Skin epidermis (tissue), 12 donors: ENCODE results near the gene PDF.
"Not testable (repeated sequence)": the region's sequence is repeated elsewhere in the genome, so short reads cannot be mapped to it uniquely, and the experiment has no call there.

Experiments
- H3K27ac ChIP-seq, 21 experiments: fragments of 200-600 bp; sonication (generic) in 11 of 21; one replicate each; pipeline ENCODE4 v1.5.0; 2020; ENCODE audit warnings: mild to moderate bottlenecking in 3 of 21, inconsistent platforms in 2 of 21, moderate library complexity in 2 of 21
- H3K4me3 ChIP-seq, 7 experiments: fragments of 200-600 bp; sonication (generic) in 2 of 7; one replicate each; pipeline ENCODE4 v1.5.0; 2020; ENCODE audit warnings: inconsistent platforms in 2 of 7, mild to moderate bottlenecking in 2 of 7, moderate library complexity in 1 of 7

PDF gene

DNA sequence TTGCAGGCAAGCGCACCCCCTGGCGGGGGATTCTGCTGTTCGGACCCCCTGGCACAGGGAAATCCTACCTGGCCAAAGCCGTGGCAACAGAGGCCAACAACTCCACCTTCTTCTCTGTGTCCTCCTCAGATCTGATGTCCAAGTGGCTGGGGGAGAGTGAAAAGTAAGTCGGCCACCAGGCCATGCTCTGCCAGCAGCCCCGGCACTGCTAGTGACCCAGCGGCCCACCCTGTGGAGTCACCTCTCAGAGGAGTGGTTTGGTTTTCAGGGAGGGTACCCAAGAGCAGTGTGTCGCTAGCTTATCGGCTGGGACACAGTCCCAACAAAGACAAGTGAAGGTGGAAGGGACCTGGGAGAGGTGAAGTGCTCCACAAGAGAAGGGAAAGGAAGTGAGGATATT, 11.0 kb downstream of the PDF start:
- H3K4me3 ChIP-seq = no peak overlapping the region
- no peak overlapping the region for H3K27ac ChIP-seq

DNA sequence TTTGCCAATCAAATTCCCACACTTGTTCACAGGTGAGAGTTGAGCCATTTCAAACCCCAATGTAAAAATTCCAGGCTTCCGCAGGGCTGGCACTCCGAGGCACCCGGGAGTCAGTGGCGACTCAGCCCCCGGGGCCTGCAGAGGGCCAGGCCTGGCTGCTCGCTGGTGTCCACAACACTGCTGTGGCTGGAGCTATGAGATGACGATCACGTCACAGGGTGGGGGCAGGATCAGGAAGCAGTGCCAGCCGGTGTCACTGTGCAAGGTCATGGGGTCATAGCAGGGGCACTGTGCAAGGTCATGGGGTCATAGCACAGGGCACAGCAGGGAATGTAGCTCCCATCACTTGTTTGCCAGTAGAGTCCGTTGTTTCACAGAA, 11.5 kb downstream of the PDF start:
- no peak overlapping the region for H3K4me3 ChIP-seq
- no peak overlapping the region for H3K27ac ChIP-seq

DNA sequence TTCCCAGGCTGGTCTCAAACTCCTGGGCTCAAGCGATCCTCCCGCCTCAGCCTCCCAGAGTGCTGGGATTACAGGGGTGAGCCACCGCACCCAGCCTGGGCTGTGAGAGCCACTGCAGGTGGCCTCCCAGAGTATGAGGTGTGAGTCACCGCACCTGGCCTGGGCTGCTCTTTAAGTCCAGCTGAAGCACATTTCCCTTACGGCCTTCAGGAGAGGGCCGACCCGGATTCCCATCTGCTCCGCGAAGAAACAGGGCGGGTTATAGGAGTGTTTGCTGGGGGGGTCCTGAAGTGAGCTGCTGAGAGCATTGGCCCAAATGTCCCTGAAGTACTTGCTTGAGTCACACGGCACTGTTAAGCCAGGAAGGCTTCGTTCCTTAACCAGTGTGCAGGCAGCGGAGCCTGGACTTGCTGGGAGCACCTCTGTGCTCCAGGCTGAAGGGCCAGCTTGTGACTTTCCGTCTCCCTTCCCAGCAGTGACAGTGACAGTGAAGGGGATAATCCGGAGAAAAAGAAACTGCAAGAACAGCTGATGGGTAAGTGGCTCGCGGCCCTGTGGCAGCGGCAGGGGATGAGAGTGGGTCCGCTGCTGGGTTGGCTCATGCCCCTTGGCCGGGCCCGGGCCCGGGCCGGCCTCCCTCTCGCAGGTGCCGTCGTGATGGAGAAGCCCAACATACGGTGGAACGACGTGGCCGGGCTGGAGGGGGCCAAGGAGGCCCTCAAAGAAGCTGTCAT, 12.0 kb downstream of the PDF start:
- no peak overlapping the region for H3K27ac ChIP-seq

GRCh38 chr16:69316595-69317034, 13.8 kb downstream of the PDF start:
- Histone ChIP-seq H3K27ac (no peak overlapping the region), H3K4me3 (no peak overlapping the region)

More for the DNA sequence above, 12.0 kb downstream of the PDF start:
- H3K4me3 ChIP-seq = no peak overlapping the region

DNA sequence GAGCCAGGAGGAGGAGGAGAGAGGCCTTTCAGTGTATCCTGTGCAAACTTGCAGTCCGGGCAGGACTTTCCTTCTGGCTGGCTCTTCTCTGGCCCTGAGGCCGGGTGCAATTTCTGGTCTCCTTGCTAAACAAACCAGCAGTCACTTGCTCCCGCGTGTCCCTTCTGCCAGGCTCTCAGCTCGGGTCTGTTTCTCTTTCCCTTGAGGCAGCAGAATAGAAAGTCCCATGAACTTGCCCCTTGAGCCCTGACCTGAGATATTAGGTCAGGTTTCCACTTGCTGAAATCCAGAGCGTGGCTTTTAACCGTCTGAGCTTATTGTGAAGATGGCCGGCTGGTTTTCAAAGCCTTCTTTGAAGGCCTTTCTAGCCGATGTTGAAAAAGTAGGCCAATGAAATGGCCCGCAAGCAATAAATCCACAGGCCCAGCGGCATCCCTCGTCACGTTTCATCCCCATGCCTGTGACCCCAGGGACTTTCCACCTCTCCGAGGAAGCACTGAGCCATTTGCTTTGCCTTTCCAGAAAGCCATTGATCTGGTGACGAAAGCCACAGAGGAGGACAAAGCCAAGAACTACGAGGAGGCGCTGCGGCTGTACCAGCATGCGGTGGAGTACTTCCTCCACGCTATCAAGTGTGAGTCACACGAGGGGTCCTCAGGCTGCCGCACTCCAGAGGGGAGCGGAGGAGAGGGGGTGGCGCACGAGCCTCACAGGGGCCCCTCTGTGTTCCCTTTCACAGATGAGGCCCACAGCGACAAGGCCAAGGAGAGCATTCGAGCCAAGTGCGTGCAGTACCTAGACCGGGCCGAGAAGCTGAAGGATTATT, 14.7 kb downstream of the PDF start:
- no peak overlapping the region for H3K27ac ChIP-seq
- no peak overlapping the region for H3K4me3 ChIP-seq

DNA sequence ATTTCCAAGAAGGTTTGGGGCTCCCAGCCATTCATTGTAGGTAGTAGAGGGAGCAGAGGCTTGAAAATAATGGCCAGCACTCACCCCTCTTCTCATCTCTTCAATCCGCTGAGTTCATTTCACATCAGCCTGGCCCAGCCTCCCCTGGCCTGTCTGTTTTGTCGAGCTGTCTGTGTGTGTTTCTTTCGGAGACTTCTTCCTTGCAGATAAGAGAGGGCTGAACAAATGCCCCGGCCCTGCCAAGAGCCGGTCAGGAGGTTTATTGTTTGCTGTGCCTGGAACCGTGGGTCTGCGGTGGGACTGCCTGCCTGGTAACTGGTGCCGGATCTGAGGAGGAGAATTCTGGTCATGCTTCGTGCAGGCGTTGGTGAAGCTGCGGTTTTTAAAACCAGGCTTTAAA, 15.9 kb downstream of the PDF start:
- H3K4me3 ChIP-seq = no peak overlapping the region
- H3K27ac ChIP-seq = no peak overlapping the region

DNA sequence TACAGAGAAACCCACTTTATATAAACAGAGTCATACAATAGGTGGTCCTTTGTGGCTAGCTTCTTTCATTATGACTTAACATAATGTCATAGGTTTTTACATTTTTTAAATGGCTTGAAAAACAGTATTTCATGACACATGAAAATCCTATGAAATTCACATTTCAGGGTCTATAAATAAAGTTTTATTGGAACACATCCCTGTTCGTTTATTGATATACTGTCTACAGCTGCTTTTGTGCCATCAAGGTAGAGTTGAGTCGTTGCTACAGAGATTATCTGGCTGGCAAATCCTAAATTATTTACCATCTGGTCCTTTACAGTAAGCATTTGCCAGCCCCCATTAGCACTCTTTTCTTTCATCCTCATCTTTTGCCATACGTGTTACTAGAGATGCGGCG, 16.9 kb downstream of the PDF start:
- H3K27ac ChIP-seq = no peak overlapping the region
- no peak overlapping the region for H3K4me3 ChIP-seq

- peak overlapping the region; percentile 78 to 98 (median 92) for H3K27ac ChIP-seq
- peak overlapping the region; percentile 69 to 99 (median 86) for H3K4me3 ChIP-seq
Measured at GRCh38 chr16:69311533-69312387, 18.6 kb downstream of the PDF start.

GRCh38 chr16:69310653-69311532, 19.5 kb downstream of the PDF start, which contains the start of gene VPS4A:
Gene VPS4A (plus strand): TSS chr16:69311350. CDS start chr16:69311512, 162 bp downstream.
- H3K27ac ChIP-seq = peak within 1 kb of the TSS; percentile 78 to 98 (median 92)
- H3K4me3 ChIP-seq = peak within 1 kb of the TSS; percentile 69 to 99 (median 86)

DNA sequence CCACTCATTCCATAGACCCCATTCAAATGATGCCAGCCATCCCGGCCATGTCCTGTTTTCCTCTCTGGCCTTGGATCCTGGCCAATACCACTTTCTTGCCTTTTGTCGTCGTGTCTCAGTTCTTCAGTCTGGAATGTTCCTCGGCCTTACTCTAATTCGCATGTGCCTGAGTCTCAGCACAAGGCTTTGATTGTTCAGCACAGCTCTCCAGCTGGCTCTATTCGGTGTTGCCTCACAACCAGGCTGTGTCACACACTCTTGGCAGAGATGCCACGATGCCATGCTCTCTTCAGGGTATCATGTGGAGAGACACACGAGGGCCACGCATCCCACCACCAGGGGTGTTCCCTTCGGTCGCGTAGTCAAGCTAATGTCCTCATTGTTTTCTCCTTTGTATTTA, 21.1 kb downstream of the PDF start:
- no peak overlapping the region for H3K27ac ChIP-seq

DNA sequence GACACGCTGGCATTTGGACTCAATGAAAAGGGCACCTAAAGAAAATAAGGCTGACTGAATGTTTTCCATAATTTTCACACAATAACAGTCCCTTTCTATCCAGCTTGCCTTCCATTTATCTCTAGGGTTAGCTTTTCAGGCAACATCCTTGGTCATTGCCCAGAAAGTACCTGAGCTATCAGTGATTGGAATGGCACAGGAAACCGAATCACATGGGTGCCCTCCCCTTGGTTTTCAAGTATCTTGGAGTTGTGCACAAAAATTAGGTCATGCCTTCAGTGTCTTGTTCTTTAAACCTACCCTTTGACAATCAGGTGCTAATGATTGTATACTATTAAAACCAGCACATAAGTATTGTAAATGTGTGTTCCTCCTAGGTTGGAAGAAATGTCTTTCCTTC, 22.5 kb downstream of the PDF start:
- Histone ChIP-seq H3K27ac (no peak overlapping the region), H3K4me3 (no peak overlapping the region)

More for the DNA sequence above, 21.1 kb downstream of the PDF start:
- no peak overlapping the region for H3K4me3 ChIP-seq

DNA sequence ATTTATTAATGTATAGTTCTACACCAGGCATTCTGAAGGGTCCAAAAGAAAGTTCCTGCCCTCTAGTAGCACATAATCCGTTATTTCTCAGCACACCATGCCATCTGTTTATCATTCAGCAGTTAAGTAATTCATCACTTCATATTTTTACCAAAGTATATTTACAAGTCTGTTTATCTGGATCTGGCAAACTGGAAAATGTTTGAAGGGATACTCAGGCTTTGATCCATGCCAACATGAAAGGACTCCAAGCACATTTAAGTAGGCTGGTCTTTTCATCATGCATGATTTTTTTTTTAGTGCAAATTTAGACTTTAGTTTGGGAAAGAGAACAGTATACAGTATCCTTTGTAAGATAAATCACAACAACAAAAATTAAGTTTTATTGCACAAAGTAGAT, 23.3 kb downstream of the PDF start:
- H3K27ac ChIP-seq = peak overlapping the region in 1 of 21 experiments; percentile 50

DNA sequence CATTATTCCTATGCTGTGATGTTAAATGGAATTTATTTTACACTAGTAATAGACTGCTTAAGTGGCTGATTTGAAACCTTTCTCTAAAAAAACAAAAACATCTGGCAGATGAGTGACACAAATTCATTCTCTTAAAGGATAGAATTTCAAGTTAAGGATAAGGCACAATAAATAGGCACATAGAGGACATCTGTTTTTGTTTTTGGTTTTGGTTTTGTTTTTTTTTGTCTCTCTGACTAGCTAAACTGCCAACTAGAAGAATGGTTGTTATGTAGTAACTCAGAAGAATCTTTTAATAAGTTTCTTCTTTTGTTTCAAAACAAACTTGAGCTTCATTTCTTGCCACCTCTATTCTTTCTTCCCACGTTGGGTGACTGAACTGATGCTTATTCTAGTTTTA, 24.4 kb downstream of the PDF start:
- Histone ChIP-seq H3K4me3 (no peak overlapping the region), H3K27ac (peak overlapping the region in 2 of 21 experiments; percentile 33 to 38)

More for the DNA sequence above, 23.3 kb downstream of the PDF start:
- H3K4me3 ChIP-seq = no peak overlapping the region

DNA sequence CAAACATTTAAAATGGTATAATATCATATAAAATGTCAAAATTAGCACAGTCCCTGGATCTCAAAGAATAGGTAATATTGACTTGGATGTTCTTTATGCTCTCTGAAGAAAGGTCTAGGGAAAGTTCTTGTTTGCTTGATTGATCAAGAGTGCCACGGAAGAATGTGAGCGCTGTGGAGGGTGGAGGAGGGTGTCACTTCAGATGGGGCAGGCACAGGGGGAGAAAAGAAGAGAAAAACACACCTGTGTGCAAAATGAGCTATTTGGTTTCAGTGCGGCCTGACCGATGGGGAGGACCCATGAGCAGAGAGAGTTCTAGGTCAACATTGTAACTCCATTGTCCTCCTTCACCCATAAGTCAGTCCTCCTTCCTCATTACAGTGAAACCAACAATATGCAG, 28.1 kb downstream of the PDF start:
- H3K27ac ChIP-seq = no peak overlapping the region
- no peak overlapping the region for H3K4me3 ChIP-seq

- no peak overlapping the region for H3K27ac ChIP-seq
- H3K4me3 ChIP-seq = no peak overlapping the region
Measured at GRCh38 chr16:69301861-69302260, 28.5 kb downstream of the PDF start.

DNA sequence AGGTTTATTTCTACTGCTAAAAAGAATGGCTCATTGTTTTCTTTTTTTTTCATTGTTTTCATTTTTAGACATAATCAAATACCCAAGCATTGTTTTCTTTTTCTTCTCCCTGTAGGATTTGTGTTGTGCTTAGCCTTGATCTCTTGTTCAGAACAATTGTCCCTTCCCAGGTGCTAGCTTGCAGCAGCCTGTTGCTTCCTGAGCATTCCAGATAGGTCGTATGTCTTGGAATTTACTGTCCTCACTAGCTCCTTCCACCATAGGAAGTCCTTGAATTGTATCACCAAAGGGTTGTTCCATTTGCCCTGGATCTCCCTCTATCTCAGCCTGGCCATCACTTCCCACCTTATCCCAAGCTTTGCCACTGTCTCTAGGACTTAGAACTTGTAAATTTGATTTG, 29.2 kb downstream of the PDF start:
- H3K4me3 ChIP-seq = no peak overlapping the region
- H3K27ac ChIP-seq = no peak overlapping the region

DNA sequence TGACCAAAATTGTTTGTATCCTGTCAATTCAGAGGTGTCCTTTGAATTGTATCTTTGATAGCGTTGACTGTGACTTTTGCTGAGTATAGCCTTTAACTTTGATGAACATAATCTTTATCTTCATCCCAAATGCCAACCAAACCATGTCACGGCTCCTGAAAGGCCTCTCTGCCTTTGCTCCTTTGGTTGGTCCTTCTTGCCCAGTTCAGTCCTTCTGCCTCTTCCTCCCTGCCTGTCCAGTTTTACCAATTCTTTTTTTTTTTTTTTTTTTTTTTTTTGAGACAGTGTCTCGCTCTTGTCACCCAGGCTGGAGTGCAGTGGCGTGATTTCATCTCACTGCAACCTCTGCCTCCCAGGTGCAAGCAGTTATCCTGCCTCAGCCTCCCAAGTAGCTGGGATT, 32.1 kb downstream of the PDF start:
- H3K4me3 ChIP-seq = no peak overlapping the region
- no peak overlapping the region for H3K27ac ChIP-seq

DNA sequence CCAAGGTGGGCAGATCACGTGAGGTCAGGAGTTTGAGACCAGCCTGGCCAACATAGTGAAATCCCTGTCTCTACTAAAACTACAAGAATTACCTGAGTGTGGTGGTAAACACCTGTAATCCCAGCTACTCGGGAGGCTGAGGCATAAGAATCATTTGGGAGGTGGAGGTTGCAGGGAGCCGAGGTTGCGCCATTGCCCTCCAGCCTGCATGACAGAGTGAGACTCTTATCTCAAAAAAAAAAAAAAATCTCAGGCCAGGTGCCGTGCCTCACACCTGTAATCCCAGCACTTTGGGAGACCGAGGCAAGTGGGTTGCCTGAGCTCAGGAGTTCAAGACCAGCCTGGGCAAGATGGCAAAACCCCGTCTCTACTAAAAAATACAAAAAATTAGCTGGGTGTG, 33.6 kb downstream of the PDF start:
- not testable (repeated sequence) for H3K27ac ChIP-seq, H3K4me3 ChIP-seq

GRCh38 chr16:69294051-69294450, 36.3 kb downstream of the PDF start:
- H3K4me3 ChIP-seq = no peak overlapping the region
- H3K27ac ChIP-seq = no peak overlapping the region
